Kidney (tissue), 14 donors: ENCODE measurements around the gene TTLL13. TPM values are rescaled to one million over a fixed set of nuclear protein-coding genes. Genes with fewer than 3 reads are reported as not detected.

Experiments
- DNase-seq, 5 donors: peaks; one replicate each; pipeline ENCODE4 v3.0.0-alpha.2; 2013 to 2020
- FAIRE-seq: peaks from 2 replicates; lab custom pipeline; 2012; peaks lifted over from hg19 to GRCh38; lab: Jason Lieb, UNC
- H3K27ac ChIP-seq, 2 donors: one replicate each; pipeline ENCODE4 v1.7.0; 2013; ENCODE audit warnings: low read depth in 2 of 2, low read length in 2 of 2, inconsistent platforms in 1 of 2
- H3K27me3 ChIP-seq: one replicate; pipeline ENCODE4 v1.7.1; 2013; ENCODE audit warnings: low read length, inconsistent platforms; ENCODE audit not compliant: control insufficient read depth, insufficient read depth
- H3K36me3 ChIP-seq, 3 donors: one replicate each; pipeline versions ENCODE4 v1.7.0 to v1.7.1; 2013; ENCODE audit warnings: low read length in 3 of 3, control low read depth in 1 of 3, inconsistent platforms in 1 of 3; ENCODE audit not compliant: insufficient read depth in 3 of 3, control insufficient read depth in 2 of 3
- H3K4me1 ChIP-seq, 3 donors: one replicate each; pipeline versions ENCODE4 v1.7.0 to v1.7.1; 2013; ENCODE audit warnings: low read length in 3 of 3, inconsistent platforms in 1 of 3, low read depth in 1 of 3; ENCODE audit not compliant: control insufficient read depth in 2 of 3, insufficient read depth in 2 of 3
- H3K4me3 ChIP-seq, 3 donors: one replicate each; pipeline versions ENCODE4 v1.7.0 to v1.8.1; 2013; ENCODE audit warnings: low read length in 3 of 3, control low read depth in 1 of 3, inconsistent platforms in 1 of 3
- H3K9ac ChIP-seq, 3 donors: one replicate each; pipeline versions ENCODE4 v1.7.0 to v1.7.1; 2013; ENCODE audit warnings: low read length in 3 of 3, control low read depth in 1 of 3, inconsistent platforms in 1 of 3
- H3K9me3 ChIP-seq, 3 donors: one replicate each; pipeline versions ENCODE4 v1.7.0 to v1.7.1; 2013; ENCODE audit warnings: low read length in 3 of 3, control low read depth in 1 of 3, inconsistent platforms in 1 of 3; ENCODE audit not compliant: control insufficient read depth in 2 of 3, insufficient read depth in 1 of 3
- intact Hi-C: fragments of 100-400 bp; cut with DNase I; formaldehyde crosslinking; loops from one replicate; pipeline ENCODE4 v1.11.1; 2022
- polyA plus RNA-seq: library from polyadenylated mRNA; stranded (reverse); fragments of 350-450 nt; fragmentation: Illumina TruSeq; extraction: RNeasy Lipid Tissue Mini Kit (QIAGEN cat#74804); gene quantifications from one replicate; pipeline ENCODE4 v1.2.3, GENCODE V29; 2014; ENCODE audit warnings: low read depth, low replicate concordance; ENCODE audit not compliant: insufficient read depth
- total RNA-seq: library from RNA; stranded (reverse); fragmentation: NEBNext Ultra II Directional; extraction: Animal tissue kit (Norgen Biotek cat#: 25700); gene quantifications from one replicate; pipeline ENCODE4 v1.2.1, GENCODE V29; 2021
- TF ChIP-seq, protein P1 (sequence below): IDR thresholded peaks from 3 replicates; pipeline ENCODE4 v1.5.1; 2012; ENCODE audit warnings: mild to moderate bottlenecking, moderate library complexity, borderline replicate concordance; ENCODE audit not compliant: insufficient read depth; ENCODE audit errors: extremely low read depth
- donor health status: control.
- donor health status: control.
- donor health status: control.
- donor health status: control.
- donor health status: control.
- donor health status: DM: yes; HTN: yes; CAD: no.
- donor health status: Normal renal cell carcinoma (clear cell type).

Gene TTLL13
- total and polyA plus RNA-seq, 2 donors from 2014 or later = 0.54 to 0.88 TPM

DNA sequence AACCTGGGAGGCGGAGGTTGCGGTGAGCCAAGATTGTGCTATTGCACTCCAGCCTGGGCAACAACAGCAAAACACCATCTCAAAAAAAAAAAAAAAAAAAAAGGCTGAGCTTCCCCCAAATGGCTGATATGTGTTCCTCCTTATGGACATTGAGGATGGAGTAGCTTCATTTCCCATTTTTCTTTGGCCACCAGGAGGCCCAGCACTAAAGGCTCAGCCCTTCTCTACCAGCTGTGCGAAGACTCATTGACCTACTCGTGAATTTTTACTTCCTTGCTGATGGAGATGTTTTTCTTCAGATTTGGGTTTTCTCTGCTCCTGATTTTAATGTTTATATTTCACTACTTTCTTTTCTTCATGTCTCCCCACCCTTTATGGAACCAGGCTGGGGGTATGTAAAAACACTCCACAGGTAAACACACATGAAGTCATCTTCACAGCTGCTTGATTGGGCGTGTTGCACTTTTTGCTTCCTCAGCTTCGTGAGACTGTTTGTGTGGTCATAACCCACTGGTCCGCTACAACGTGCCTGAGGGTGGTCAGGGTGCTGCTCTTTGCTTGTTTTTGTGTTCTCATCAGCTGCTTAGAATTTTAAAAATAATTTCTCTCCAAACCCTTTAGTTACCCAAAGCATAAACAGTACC, 34.7 kb upstream of the TTLL13 start:
- no peak overlapping the region for H3K27ac ChIP-seq
- intact Hi-C loops = no loop called here
- no peaks in the 10 kb centered on the region for H3K27me3 ChIP-seq
- no peak for DNase-seq
- H3K9ac ChIP-seq = no peak overlapping the region
- H3K4me1 ChIP-seq = peaks cover 0 to 25% (median 20%) of the 10 kb centered on the region in 3 donors
- H3K4me3 ChIP-seq = no peak overlapping the region
- TF ChIP-seq, protein P1, sequence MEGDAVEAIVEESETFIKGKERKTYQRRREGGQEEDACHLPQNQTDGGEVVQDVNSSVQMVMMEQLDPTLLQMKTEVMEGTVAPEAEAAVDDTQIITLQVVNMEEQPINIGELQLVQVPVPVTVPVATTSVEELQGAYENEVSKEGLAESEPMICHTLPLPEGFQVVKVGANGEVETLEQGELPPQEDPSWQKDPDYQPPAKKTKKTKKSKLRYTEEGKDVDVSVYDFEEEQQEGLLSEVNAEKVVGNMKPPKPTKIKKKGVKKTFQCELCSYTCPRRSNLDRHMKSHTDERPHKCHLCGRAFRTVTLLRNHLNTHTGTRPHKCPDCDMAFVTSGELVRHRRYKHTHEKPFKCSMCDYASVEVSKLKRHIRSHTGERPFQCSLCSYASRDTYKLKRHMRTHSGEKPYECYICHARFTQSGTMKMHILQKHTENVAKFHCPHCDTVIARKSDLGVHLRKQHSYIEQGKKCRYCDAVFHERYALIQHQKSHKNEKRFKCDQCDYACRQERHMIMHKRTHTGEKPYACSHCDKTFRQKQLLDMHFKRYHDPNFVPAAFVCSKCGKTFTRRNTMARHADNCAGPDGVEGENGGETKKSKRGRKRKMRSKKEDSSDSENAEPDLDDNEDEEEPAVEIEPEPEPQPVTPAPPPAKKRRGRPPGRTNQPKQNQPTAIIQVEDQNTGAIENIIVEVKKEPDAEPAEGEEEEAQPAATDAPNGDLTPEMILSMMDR = no peak
- no peaks in the 10 kb centered on the region for H3K9me3 ChIP-seq
- no peak for FAIRE-seq
- H3K36me3 ChIP-seq = peaks cover 2 to 10% (median 6%) of the 10 kb centered on the region in 3 donors

DNA sequence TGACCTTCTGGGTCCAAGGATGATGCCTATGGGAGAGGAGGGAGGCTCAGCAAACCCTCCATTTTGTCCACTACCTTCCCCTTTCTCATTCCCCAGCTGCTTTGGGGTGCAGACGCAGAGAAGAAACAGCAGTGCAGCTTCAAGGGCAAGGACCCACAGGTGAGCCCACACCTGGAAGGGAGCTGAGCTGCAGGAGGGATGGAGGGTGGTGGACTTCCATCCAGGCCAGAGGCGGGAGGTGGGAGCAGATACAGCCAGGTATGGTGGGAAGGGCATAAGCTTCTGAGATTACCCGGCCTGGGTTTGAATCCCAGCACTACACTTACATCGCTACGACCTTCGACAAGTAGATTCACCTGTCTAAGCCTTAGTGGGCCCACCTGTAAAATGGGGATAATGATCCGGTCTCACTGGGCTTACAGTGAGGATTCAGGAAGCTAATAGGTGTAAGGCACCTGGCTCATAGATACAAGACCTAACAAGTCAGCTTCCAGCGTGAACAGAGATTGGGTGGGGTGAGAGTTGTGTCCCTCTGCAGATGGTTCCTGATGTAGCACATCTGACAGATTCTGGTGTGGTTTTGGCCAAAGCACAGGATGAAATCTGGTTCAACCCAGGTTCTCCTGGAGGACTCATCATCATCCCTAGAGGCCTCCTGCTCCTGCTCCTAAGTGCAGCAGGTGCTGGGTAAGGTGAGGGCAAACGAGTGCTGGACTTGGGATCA, 31.5 kb upstream of the TTLL13 start:
- FAIRE-seq (no peak), DNase-seq (no peak)
- TF ChIP-seq, protein P1 = no peak
- Histone ChIP-seq H3K9me3 (no peaks in the 10 kb centered on the region), H3K9ac (no peak overlapping the region), H3K4me1 (peaks cover 0 to 12% (median 5%) of the 10 kb centered on the region in 3 donors), H3K27me3 (no peaks in the 10 kb centered on the region), H3K4me3 (no peak overlapping the region), H3K27ac (no peak overlapping the region), H3K36me3 (peaks cover 4 to 10% (median 5%) of the 10 kb centered on the region in 3 donors)
- intact Hi-C loops = no loop called here

DNA sequence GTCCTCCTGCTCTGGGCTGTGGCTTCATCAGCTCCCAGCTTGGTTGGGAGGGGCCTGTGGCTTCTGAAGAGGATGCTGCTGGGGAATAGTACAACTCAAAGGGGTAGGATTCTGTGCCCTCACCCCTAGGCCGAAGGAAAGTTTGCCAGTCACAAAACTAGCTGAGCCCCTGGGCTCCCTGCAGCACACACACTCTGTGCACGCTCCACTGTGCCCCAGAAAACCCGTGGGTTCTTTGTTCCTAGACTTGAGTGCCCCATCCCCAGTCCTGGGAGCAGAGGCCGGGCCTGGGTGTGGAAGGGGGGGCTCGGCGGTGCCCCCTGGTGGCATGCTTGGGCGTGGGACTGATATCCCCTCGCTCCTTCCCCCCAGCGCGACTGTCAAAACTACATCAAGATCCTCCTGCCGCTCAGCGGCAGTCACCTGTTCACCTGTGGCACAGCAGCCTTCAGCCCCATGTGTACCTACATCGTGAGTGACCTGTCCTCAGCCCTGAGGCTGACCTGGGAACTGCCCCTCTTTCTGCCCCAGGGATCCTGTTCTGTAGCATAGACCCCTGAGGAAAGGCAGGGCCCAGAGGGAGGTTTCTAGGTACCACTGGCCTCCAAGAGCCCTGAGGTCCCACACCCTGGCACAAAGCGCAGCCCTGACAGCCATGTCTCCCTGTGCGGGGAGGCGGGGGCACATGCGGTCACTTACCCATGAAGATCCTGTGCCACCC, 29.8 kb upstream of the TTLL13 start:
- FAIRE-seq (no peak), DNase-seq (peak in 4 of 5 donors; percentile 16 to 69 (median 50))
- Histone ChIP-seq H3K4me3 (no peak overlapping the region), H3K9me3 (no peaks in the 10 kb centered on the region), H3K9ac (no peak overlapping the region), H3K27me3 (no peaks in the 10 kb centered on the region), H3K36me3 (peaks cover 6 to 15% (median 10%) of the 10 kb centered on the region in 3 donors), H3K27ac (no peak overlapping the region), H3K4me1 (peaks cover 0 to 6% (median 5%) of the 10 kb centered on the region in 3 donors)
- intact Hi-C loops = no loop called here
- TF ChIP-seq, protein P1 = peak; percentile 44
